Measurements from ENCODE around the gene OR10G4. TPM values are rescaled to one million over a fixed set of nuclear protein-coding genes. Genes with fewer than 3 reads are reported as not detected.

Gene OR10G4
- total and polyA plus RNA-seq, 2 donors from 2014 or later = not detected

- intact Hi-C loops (cut with DNase I) = no loop called here
- no peak for TF ChIP-seq CTCF (IDR thresholded peaks at IDR 0.05; ENCODE audit: borderline replicate concordance, extremely low read depth, insufficient read depth)
Observed at GRCh38 chr11:124043420-124043819, 30.6 kb downstream of the OR10G4 start.

GRCh38 chr11:124050748-124051147 lies 38.0 kb downstream of the OR10G4 start:
- Histone ChIP-seq H3K9ac (ENCODE audit: low read length in 3 of 3) (no peak overlapping the region), H3K27me3 (ENCODE audit: control insufficient read depth, insufficient read depth, low read length) (no peaks in the 10 kb centered on the region), H3K4me3 (ENCODE audit: low read length in 3 of 3) (no peak overlapping the region), H3K4me1 (ENCODE audit: control insufficient read depth in 2 of 3, insufficient read depth in 2 of 3, low read depth in 1 of 3, low read length in 3 of 3) (no peaks in the 10 kb centered on the region), H3K9me3 (ENCODE audit: control insufficient read depth in 2 of 3, insufficient read depth in 1 of 3, low read length in 3 of 3) (no peaks in the 10 kb centered on the region), H3K27ac (ENCODE audit: low read depth in 2 of 2, low read length in 2 of 2) (no peak overlapping the region), H3K36me3 (ENCODE audit: control insufficient read depth in 2 of 3, insufficient read depth in 3 of 3, low read length in 3 of 3) (no peaks in the 10 kb centered on the region)
- TF ChIP-seq CTCF (IDR thresholded peaks at IDR 0.05; ENCODE audit: borderline replicate concordance, extremely low read depth, insufficient read depth) = no peak
- DNase-seq (no peak), FAIRE-seq (no peak)
- intact Hi-C loops (cut with DNase I) = no loop called here

More at GRCh38 chr11:124043420-124043819, 30.6 kb downstream of the OR10G4 start:
- Histone ChIP-seq H3K4me3 (ENCODE audit: low read length in 3 of 3) (no peak overlapping the region), H3K9ac (ENCODE audit: low read length in 3 of 3) (no peak overlapping the region), H3K36me3 (ENCODE audit: control insufficient read depth in 2 of 3, insufficient read depth in 3 of 3, low read length in 3 of 3) (no peaks in the 10 kb centered on the region), H3K9me3 (ENCODE audit: control insufficient read depth in 2 of 3, insufficient read depth in 1 of 3, low read length in 3 of 3) (no peaks in the 10 kb centered on the region), H3K27me3 (ENCODE audit: control insufficient read depth, insufficient read depth, low read length) (no peaks in the 10 kb centered on the region), H3K4me1 (ENCODE audit: control insufficient read depth in 2 of 3, insufficient read depth in 2 of 3, low read depth in 1 of 3, low read length in 3 of 3) (no peaks in the 10 kb centered on the region), H3K27ac (ENCODE audit: low read depth in 2 of 2, low read length in 2 of 2) (no peak overlapping the region)
- FAIRE-seq (no peak), DNase-seq (no peak)

GRCh38 chr11:124052966-124053365 lies 40.2 kb downstream of the OR10G4 start:
- Histone ChIP-seq H3K4me1 (ENCODE audit: control insufficient read depth in 2 of 3, insufficient read depth in 2 of 3, low read depth in 1 of 3, low read length in 3 of 3) (no peaks in the 10 kb centered on the region), H3K27me3 (ENCODE audit: control insufficient read depth, insufficient read depth, low read length) (no peaks in the 10 kb centered on the region), H3K27ac (ENCODE audit: low read depth in 2 of 2, low read length in 2 of 2) (no peak overlapping the region), H3K9me3 (ENCODE audit: control insufficient read depth in 2 of 3, insufficient read depth in 1 of 3, low read length in 3 of 3) (no peaks in the 10 kb centered on the region), H3K4me3 (ENCODE audit: low read length in 3 of 3) (no peak overlapping the region), H3K9ac (ENCODE audit: low read length in 3 of 3) (no peak overlapping the region), H3K36me3 (ENCODE audit: control insufficient read depth in 2 of 3, insufficient read depth in 3 of 3, low read length in 3 of 3) (no peaks in the 10 kb centered on the region)
- intact Hi-C loops (cut with DNase I) = no loop called here
- no peak for TF ChIP-seq CTCF (IDR thresholded peaks at IDR 0.05; ENCODE audit: borderline replicate concordance, extremely low read depth, insufficient read depth)
- no peak for FAIRE-seq
- DNase-seq = no peak

Other genes starting within 250 kb of the OR10G4 start
- not detected for gene OR6M1, start 206.6 kb upstream of the OR10G4 start, total RNA-seq
- gene OR6M1, start 206.6 kb upstream of the OR10G4 start, polyA plus RNA-seq (ENCODE audit: insufficient read depth, low read depth, low replicate concordance) = not detected
- gene TMEM225, start 127.3 kb upstream of the OR10G4 start, total RNA-seq = not detected
- gene TMEM225, start 127.3 kb upstream of the OR10G4 start, polyA plus RNA-seq (ENCODE audit: insufficient read depth, low read depth, low replicate concordance) = not detected
- gene OR8D4, start 110.8 kb upstream of the OR10G4 start, total RNA-seq = not detected
- gene OR8D4, start 110.8 kb upstream of the OR10G4 start, polyA plus RNA-seq (ENCODE audit: insufficient read depth, low read depth, low replicate concordance) = not detected
- not detected for gene OR4D5, start 73.4 kb upstream of the OR10G4 start, total RNA-seq
- gene OR4D5, start 73.4 kb upstream of the OR10G4 start, polyA plus RNA-seq (ENCODE audit: insufficient read depth, low read depth, low replicate concordance) = not detected
- not detected for gene OR6T1, start 69.2 kb upstream of the OR10G4 start, total RNA-seq
- not detected for gene OR6T1, start 69.2 kb upstream of the OR10G4 start, polyA plus RNA-seq (ENCODE audit: insufficient read depth, low read depth, low replicate concordance)
- gene OR10S1, start 35.2 kb upstream of the OR10G4 start, total RNA-seq = not detected
- not detected for gene OR10S1, start 35.2 kb upstream of the OR10G4 start, polyA plus RNA-seq (ENCODE audit: insufficient read depth, low read depth, low replicate concordance)
- not detected for gene OR10G6, start 17.8 kb upstream of the OR10G4 start, total RNA-seq
- not detected for gene OR10G6, start 17.8 kb upstream of the OR10G4 start, polyA plus RNA-seq (ENCODE audit: insufficient read depth, low read depth, low replicate concordance)
- not detected for gene OR10G9, start 10.0 kb downstream of the OR10G4 start, total RNA-seq
- gene OR10G9, start 10.0 kb downstream of the OR10G4 start, polyA plus RNA-seq (ENCODE audit: insufficient read depth, low read depth, low replicate concordance) = not detected
- not detected for gene OR10G8, start 13.8 kb downstream of the OR10G4 start, total RNA-seq
- gene OR10G8, start 13.8 kb downstream of the OR10G4 start, polyA plus RNA-seq (ENCODE audit: insufficient read depth, low read depth, low replicate concordance) = not detected
- gene OR10G7, start 28.3 kb downstream of the OR10G4 start, total RNA-seq = not detected
- not detected for gene OR10G7, start 28.3 kb downstream of the OR10G4 start, polyA plus RNA-seq (ENCODE audit: insufficient read depth, low read depth, low replicate concordance)
- 57.2 TPM for gene VWA5A, start 102.5 kb downstream of the OR10G4 start, total RNA-seq
- gene VWA5A, start 102.5 kb downstream of the OR10G4 start, polyA plus RNA-seq (ENCODE audit: insufficient read depth, low read depth, low replicate concordance) = 25.0 TPM
- not detected for gene OR10D3, start 170.3 kb downstream of the OR10G4 start, total RNA-seq
- not detected for gene OR10D3, start 170.3 kb downstream of the OR10G4 start, polyA plus RNA-seq (ENCODE audit: insufficient read depth, low read depth, low replicate concordance)
- gene OR8G1, start 228.1 kb downstream of the OR10G4 start, total RNA-seq = not detected
- not detected for gene OR8G1, start 228.1 kb downstream of the OR10G4 start, polyA plus RNA-seq (ENCODE audit: insufficient read depth, low read depth, low replicate concordance)
- not detected for gene OR8G5, start 243.4 kb downstream of the OR10G4 start, total RNA-seq
- gene OR8G5, start 243.4 kb downstream of the OR10G4 start, polyA plus RNA-seq (ENCODE audit: insufficient read depth, low read depth, low replicate concordance) = not detected